B cell (primary cell): ENCODE measurements around the gene ME1. TPM values are rescaled to one million over a fixed set of nuclear protein-coding genes. Genes with fewer than 3 reads are reported as not detected.

Experiments
- ATAC-seq: fragments of 200-7000 bp; cut with Tn5 transposase; one replicate; pipeline ENCODE4 v1.10.0; 2021; ENCODE audit warnings: low read depth, mild to moderate bottlenecking, moderate number of reproducible peaks, moderate library complexity
- CTCF ChIA-PET: fragments of 350-600 bp; sonication (Branson Sonifier 250); formaldehyde crosslinking; loops from one replicate; lab custom pipeline; 2021; ENCODE audit warnings: antibody characterized with exemption, inconsistent platforms; lab: Charles Lee
- POLR2A ChIA-PET: fragments of 350-600 bp; sonication (Branson Sonifier 250); formaldehyde crosslinking; loops from one replicate; lab custom pipeline; 2021; ENCODE audit warnings: antibody characterized with exemption; lab: Charles Lee
- DNase-seq: peaks from one replicate; pipeline ENCODE4 v3.0.0; 2013
- H2AFZ ChIP-seq: 2 replicates; pipeline ENCODE4 v1.6.1; 2012; ENCODE audit warnings: mild to moderate bottlenecking, low read depth, low read length; ENCODE audit not compliant: insufficient read depth, poor library complexity, severe bottlenecking
- H3K27ac ChIP-seq, 2 donors: 1 replicate in 1 of 2; 2 replicates in 1 of 2; pipeline ENCODE4 v1.5.1; 2012 to 2013; ENCODE audit warnings: low read length in 2 of 2, mild to moderate bottlenecking in 2 of 2, moderate library complexity in 1 of 2
- H3K27me3 ChIP-seq, 4 experiments: fragments of 200-600 bp in 1 of 4; sonication (generic) in 1 of 4; replicated peaks in 1 of 4; 1 replicate in 2 of 4; 2 replicates in 2 of 4; pipeline versions ENCODE4 v1.6.1 to v1.7.0; 2013 to 2016; ENCODE audit warnings: low read length in 3 of 4, mild to moderate bottlenecking in 2 of 4, mixed read lengths in 1 of 4, moderate library complexity in 1 of 4; ENCODE audit not compliant: insufficient read depth in 4 of 4, control insufficient read depth in 3 of 4; ENCODE audit errors: control extremely low read depth in 1 of 4
- H3K36me3 ChIP-seq, 2 experiments: replicated peaks in 1 of 2; 1 replicate in 1 of 2; 2 replicates in 1 of 2; pipeline versions ENCODE4 v1.6.1 to v1.7.1; 2013; ENCODE audit warnings: low read length in 1 of 2; ENCODE audit not compliant: insufficient read depth in 2 of 2, control insufficient read depth in 1 of 2; ENCODE audit errors: control extremely low read depth in 1 of 2, extremely low read depth in 1 of 2
- H3K4me1 ChIP-seq, 2 donors: fragments of 200-600 bp in 1 of 2; sonication (generic) in 1 of 2; 1 replicate in 1 of 2; 2 replicates in 1 of 2; pipeline versions ENCODE4 v1.5.1 to v1.6.1; 2013 to 2017; ENCODE audit warnings: low read length in 2 of 2; ENCODE audit not compliant: control insufficient read depth in 2 of 2, insufficient read depth in 2 of 2
- H3K4me2 ChIP-seq: replicated peaks from 2 replicates; pipeline ENCODE3; 2012; ENCODE audit warnings: mild to moderate bottlenecking, low read depth, low read length; ENCODE audit not compliant: poor library complexity, severe bottlenecking
- H3K4me3 ChIP-seq, 5 experiments: fragments of 200-600 bp in 1 of 5; sonication (generic) in 1 of 5; 1 replicate in 3 of 5; 2 replicates in 2 of 5; pipeline versions ENCODE4 v1.5.1 to v1.7.0; 2011 to 2016; ENCODE audit warnings: low read length in 4 of 5, mild to moderate bottlenecking in 4 of 5, low read depth in 2 of 5, control low read depth in 1 of 5, moderate library complexity in 1 of 5; ENCODE audit not compliant: insufficient read depth in 1 of 5; ENCODE audit errors: control extremely low read depth in 1 of 5, extremely low read depth in 1 of 5
- H3K79me2 ChIP-seq: fragments of 200-600 bp; sonication (generic); one replicate; pipeline ENCODE4 v1.6.0; 2016; ENCODE audit warnings: low read length; ENCODE audit not compliant: control insufficient read depth, insufficient read depth
- H3K9ac ChIP-seq: fragments of 200-600 bp; sonication (generic); 2 replicates; pipeline ENCODE4 v1.6.1; 2017; ENCODE audit warnings: mild to moderate bottlenecking, low read length, moderate library complexity
- H3K9me3 ChIP-seq, 3 donors: one replicate each; pipeline versions ENCODE4 v1.6.1 to v1.7.1; 2013; ENCODE audit warnings: low read length in 2 of 3; ENCODE audit not compliant: control insufficient read depth in 2 of 3, insufficient read depth in 1 of 3; ENCODE audit errors: control extremely low read depth in 1 of 3
- H4K20me1 ChIP-seq: 2 replicates; pipeline ENCODE4 v1.6.0; 2012; ENCODE audit warnings: mild to moderate bottlenecking, low read length; ENCODE audit not compliant: insufficient read depth, control insufficient read depth, poor library complexity, severe bottlenecking
- H3K27ac Mint-ChIP-seq: one replicate; pipeline ENCODE4 v1.8.0; 2021; ENCODE audit warnings: mixed read lengths
- H3K27me3 Mint-ChIP-seq: one replicate; pipeline ENCODE4 v1.8.0; 2021; ENCODE audit warnings: mixed read lengths
- H3K4me1 Mint-ChIP-seq: one replicate; pipeline ENCODE4 v1.8.0; 2021; ENCODE audit warnings: mixed read lengths
- H3K4me3 Mint-ChIP-seq: one replicate; pipeline ENCODE4 v1.8.0; 2021; ENCODE audit warnings: mixed read lengths
- H3K9me3 Mint-ChIP-seq: one replicate; pipeline ENCODE4 v1.8.0; 2022; ENCODE audit warnings: mixed read lengths; ENCODE audit not compliant: insufficient read depth
- CTCF ChIP-seq: fragments of 200-600 bp; IDR thresholded peaks from one replicate; pipeline ENCODE4 v1.8.0; 2022; ENCODE audit warnings: antibody characterized with exemption, mild to moderate bottlenecking
- EZH2 ChIP-seq: IDR thresholded peaks from 2 replicates; pipeline ENCODE4 v1.6.1; 2012; ENCODE audit warnings: borderline replicate concordance, low read depth, mild to moderate bottlenecking, moderate library complexity, low read length; ENCODE audit not compliant: insufficient read depth, poor library complexity, severe bottlenecking
- WGBS: methylation state at CpG from one replicate; pipeline ENCODE4 v1.1.5; 2013; ENCODE audit warnings: missing lambda C conversion rate; ENCODE audit not compliant: insufficient coverage; 5-methylcytosine and 5-hydroxymethylcytosine counted together
- intact Hi-C: fragments of 100-400 bp; cut with micrococcal nuclease; formaldehyde crosslinking; loops from one replicate; pipeline ENCODE4 v1.10.0; 2022
- polyA plus RNA-seq: library from polyadenylated mRNA; depleted of rRNA; stranded (reverse); fragments of >200 nt; gene quantifications from 2 replicates; pipeline ENCODE4 v1.2.3, GENCODE V29; 2012
- total RNA-seq, 2 donors: library from RNA; stranded (reverse); fragments of 120-200 nt in 1 of 2; gene quantifications; 1 replicate in 1 of 2; 2 replicates in 1 of 2; pipeline versions ENCODE4 v1.2.3 to v1.2.4, GENCODE V29; 2013 to 2022

The ME1 gene
- total and polyA plus RNA-seq, 2 donors (not counting 1 experiment from before 2014, with no cell fraction given) = not detected

GRCh38 chr6:83176246-83176645 is 254.6 kb downstream of the ME1 start:
- Histone ChIP-seq H3K4me1 (no peaks in the 10 kb centered on the region), H3K9me3 (no peaks in the 10 kb centered on the region), H3K79me2 (no peaks in the 10 kb centered on the region), H3K4me3 (no peak overlapping the region), H3K4me2 (no peak overlapping the region), H3K9ac (no peak overlapping the region), H3K27me3 (no peaks in the 10 kb centered on the region), H2AFZ (no peak overlapping the region), H3K27ac (no peak overlapping the region), H3K36me3 (peaks cover 1 to 37% of the 10 kb centered on the region in 2 experiments), H4K20me1 (no peaks in the 10 kb centered on the region)
- intact Hi-C loops = no loop called here
- ATAC-seq (no peak), DNase-seq (no peak)
- WGBS = 100% methylated on average over 2 of the region's 4 CpGs
- CTCF ChIA-PET = interaction anchor here (0.6 to 1.6 kb wide), 2 partner anchors 109 to 984 kb away, joined by 3 to 6 read pairs; partner anchors contain the start of gene DOP1A
- H3K27me3 Mint-ChIP-seq = no peaks in the 10 kb centered on the region
- no peaks in the 10 kb centered on the region for H3K9me3 Mint-ChIP-seq
- no peaks in the 10 kb centered on the region for H3K4me1 Mint-ChIP-seq
- TF ChIP-seq EZH2 (no peak), CTCF (no peak)
- H3K27ac Mint-ChIP-seq = no peak overlapping the region
- no peak overlapping the region for H3K4me3 Mint-ChIP-seq
- POLR2A ChIA-PET = no interaction called here

DNA sequence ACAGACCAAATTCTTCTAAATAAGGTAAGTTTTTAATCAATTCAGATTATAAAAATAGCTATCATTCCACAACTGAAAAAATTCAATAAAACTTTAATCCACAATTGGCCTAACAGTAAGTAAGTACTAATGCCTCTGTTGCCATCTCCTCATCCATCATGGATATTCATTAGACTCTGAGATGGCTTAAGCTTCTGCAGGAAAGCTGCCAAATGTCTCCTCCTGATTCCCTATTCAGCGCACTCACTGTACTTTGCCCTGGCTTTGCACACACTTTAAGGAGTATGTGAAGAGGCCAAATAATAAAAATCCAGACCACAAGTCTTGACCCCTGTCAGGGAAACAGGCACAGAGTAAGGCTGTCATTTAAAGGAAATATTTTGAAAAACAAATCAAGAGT is 261.3 kb downstream of the ME1 start:
- H3K4me3 Mint-ChIP-seq = no peak overlapping the region
- no peak for DNase-seq
- Histone ChIP-seq H3K79me2 (no peaks in the 10 kb centered on the region), H3K27me3 (no peaks in the 10 kb centered on the region), H3K4me3 (no peak overlapping the region), H3K27ac (no peak overlapping the region), H3K36me3 (peaks cover 6 to 76% of the 10 kb centered on the region in 2 experiments), H3K9ac (no peak overlapping the region), H3K9me3 (no peaks in the 10 kb centered on the region), H2AFZ (no peak overlapping the region), H4K20me1 (no peaks in the 10 kb centered on the region), H3K4me1 (no peaks in the 10 kb centered on the region), H3K4me2 (no peak overlapping the region)
- H3K27ac Mint-ChIP-seq = no peak overlapping the region
- intact Hi-C loops = no loop called here
- no peaks in the 10 kb centered on the region for H3K4me1 Mint-ChIP-seq
- CTCF ChIA-PET = interaction anchor here (1.3 to 1.6 kb wide), 2 partner anchors 102 to 104 kb away, joined by 3 to 4 read pairs; partner anchors contain the start of genes DOP1A and UBE3D
- WGBS = no CpG with 5 or more reads among the region's 1 CpG
- POLR2A ChIA-PET = no interaction called here
- H3K27me3 Mint-ChIP-seq = no peaks in the 10 kb centered on the region
- TF ChIP-seq CTCF = no peak
- TF ChIP-seq EZH2 = no peak
- H3K9me3 Mint-ChIP-seq = no peaks in the 10 kb centered on the region
- ATAC-seq = no peak
